NCI-H2081 treated with DMSO at 0.1 percent for 48 hours (cell line): ENCODE measurements around the gene RRAS.
"Not testable (repeated sequence)": the region's sequence is repeated elsewhere in the genome, so short reads cannot be mapped to it uniquely, and the experiment has no call there.

Source experiments
- DNase-seq: peaks from one replicate; lab custom pipeline; 2025; lab: John Stamatoyannopoulos, UW

RRAS gene

GRCh38 chr19:49631014-49631588, 8.8 kb downstream of the RRAS start:
- DNase-seq = no peak

DNA sequence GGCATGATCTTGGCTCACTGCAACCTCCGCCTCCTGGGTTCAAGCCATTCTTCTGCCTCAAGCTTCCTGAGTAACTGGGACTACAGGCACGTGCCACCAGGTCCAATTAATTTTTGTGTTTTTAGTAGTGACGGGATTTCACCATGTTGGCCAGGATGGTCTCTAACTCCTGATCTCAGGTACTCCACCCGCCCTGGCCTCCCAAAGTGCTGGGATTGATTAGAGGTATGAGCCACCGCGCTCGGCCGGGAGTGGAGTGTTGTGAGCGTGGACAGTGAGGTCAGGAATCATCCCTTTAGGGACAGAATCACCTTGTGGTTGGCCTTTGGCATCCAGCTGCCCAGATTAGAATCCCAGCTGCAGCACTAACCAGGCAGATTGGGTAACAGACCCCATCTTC, 10.3 kb downstream of the RRAS start:
- DNase-seq = no peak

DNA sequence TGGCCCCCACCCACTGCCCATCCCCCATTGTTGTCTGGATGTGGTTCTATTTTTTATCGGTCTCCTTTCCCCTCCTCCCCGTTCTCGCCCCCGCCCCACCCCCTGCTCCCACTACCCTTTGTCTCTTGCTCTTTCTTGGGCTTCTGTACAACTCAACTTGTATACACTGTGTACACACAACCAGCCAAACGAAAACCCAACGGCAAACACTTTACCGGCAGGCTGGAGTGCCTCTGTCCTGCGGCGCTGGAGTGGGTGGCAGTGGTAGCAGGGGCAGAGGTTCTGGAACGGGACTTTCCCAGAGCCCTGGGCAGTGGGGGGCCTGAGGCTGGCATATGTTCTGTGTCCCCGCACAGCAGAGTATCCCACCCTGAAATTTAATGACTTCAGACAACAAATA, 13.7 kb downstream of the RRAS start:
- no peak for DNase-seq

DNA sequence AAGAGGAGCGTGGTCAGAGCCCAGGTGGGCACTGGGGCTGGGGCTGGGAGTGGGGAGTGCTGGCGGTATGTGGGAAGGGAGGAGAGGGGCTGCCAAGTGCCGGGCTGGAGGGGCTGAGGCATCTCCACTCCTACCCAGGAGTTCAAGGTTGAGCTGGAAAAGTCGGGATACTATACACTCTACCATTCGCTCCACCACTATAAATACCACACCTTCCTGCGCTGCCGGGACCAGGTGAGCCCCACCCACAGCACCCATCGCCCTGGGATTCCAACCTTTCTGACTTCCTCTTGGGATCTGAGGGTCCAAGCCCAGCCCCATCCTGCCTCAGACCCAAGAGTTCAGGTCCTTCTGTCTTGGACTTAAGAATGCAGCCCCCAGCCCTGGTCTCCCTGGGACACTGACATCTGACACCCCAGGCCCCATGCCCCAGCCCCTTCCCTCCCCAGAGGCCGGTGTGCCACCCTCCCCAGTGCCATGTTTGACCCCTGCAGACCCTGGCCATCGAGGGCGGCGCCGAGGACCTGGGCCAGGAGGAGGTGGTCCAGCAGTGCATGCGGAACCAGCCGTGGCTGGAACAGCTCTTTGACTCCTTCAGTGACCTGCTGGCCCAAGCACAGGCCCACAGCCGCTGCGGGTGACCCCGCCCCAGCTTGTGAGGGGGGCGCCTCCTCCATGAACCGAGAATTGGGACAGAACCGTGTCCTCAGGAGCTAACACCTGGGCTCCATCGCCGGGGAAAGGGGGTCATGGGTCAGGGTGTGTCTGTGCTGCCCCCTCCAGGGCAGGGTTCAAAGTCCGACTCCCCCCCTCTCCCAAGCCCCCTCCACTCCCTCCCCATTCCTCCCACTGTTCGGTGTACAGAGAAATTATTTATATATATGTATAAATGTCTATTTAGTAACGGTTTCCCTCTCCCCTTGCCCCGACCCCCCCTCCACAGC, 14.7 kb downstream of the RRAS start:
- no peak for DNase-seq

- not testable (repeated sequence) for DNase-seq
Observed at GRCh38 chr19:49617860-49618259, 22.1 kb downstream of the RRAS start.

DNA sequence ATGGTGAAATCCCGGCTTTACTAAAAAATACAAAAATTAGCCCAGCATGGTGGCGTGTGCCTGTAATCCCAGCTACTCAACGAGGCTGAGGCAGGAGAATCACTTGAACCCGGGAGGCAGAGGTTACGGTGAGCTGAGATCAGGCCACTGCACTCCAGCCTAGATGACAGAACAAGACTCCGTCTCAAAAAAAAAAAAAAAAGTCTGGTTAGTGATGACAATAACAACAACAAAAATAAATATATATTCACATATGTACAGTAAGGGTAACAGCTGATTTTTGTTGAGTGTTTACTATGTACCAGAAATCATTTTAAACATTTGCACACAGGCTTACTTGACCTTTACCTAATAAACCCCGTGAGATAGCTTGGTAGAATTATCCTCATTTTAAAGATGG, 23.0 kb downstream of the RRAS start:
- DNase-seq = no peak

DNA sequence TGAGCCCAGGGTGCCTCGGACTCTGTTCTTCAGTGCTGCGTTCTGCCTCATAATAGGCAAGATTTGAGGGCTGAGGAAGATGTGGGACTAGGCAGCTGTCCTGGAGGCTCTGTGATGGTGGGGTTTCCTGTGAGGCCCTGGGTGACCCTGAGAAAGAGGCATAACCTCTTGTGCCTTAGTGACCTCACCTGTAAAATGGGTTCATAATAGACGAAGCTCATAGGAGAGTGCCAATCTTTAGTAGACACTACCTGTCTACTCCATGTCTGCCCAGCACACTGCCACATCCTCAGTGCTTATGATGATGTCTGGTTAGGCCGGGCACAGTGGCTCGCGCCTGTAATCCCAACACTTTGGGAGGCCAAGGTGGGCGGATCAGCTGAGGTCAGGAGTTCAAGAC, 23.4 kb downstream of the RRAS start:
- no peak for DNase-seq

DNA sequence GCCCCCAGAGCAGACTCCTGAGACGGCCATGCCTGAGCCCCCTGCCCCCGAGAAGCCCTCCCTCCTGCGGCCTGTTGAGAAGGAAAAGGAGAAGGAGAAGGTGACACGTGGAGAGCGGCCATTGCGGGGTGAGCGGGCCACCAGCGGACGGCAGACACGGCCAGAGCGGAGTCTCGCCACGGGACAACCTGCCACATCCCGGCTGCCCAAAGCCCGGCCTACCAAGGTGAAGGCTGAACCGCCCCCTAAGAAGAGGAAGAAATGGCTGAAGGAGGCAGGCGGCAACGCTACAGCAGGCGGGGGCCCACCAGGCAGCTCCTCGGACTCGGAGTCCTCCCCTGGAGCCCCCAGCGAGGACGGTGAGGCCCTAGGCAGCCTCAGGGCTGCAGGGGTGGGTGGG, 24.1 kb downstream of the RRAS start:
- DNase-seq = no peak

DNA sequence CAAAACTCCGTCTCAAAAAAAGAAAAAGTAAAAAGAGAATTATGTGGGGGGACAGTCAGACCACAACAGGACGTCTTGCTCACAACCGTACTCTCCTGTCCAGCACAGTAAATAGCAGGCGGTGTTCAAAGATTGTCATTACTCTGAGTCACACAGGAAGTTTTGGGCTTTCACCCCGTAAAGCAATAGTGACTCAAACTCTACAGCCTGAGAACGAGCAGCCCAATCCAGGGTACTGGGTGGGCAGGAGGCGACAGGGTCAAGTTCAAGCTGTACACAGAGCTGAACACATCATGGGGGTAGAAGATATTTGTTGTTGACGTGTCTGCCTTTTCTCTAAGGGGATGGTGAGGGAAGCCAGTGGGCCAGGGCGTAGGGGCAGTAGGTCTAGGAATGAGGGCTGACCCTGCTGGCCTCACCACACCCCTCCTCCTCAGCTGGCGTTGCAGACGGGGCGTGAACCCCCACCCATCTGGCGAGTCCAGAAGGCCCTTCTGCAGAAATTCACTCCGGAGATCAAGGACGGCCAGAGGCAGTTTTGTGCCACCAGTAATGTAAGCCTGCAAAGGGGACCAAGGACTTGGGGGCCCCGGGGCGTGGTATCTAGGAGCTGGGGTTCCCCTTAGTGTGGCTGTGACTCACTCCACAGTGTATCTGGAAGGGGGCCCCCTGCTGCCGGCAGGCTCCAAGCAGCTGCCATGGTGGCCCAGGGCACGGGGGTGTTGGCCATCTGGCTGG, 25.7 kb downstream of the RRAS start:
- no peak for DNase-seq

DNA sequence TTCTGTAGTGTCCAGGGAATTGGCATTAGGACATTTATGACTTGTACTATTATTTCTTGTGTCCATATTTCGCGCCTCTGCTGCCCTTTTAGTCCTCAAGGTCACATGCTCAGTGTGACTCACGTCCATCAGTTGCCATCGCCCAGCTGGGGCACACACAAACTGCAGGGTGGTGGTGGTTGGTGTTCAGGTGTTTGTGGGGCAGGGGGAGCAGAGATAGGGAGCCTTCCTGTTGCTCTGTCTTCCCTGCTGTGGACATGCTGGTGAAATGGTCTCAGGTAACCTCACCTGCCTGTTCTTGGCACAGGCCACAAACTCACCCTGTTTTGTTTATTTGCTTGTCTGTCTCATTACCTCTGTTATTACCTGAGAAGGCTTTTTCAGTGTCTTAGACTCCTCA, 26.6 kb downstream of the RRAS start:
- no peak for DNase-seq

- no peak for DNase-seq
Observed at GRCh38 chr19:49609499-49610092, 30.3 kb downstream of the RRAS start.

- no peak for DNase-seq
Observed at GRCh38 chr19:49605605-49606004, 34.3 kb downstream of the RRAS start.

GRCh38 chr19:49602806-49603205, 37.1 kb downstream of the RRAS start:
- no peak for DNase-seq

DNA sequence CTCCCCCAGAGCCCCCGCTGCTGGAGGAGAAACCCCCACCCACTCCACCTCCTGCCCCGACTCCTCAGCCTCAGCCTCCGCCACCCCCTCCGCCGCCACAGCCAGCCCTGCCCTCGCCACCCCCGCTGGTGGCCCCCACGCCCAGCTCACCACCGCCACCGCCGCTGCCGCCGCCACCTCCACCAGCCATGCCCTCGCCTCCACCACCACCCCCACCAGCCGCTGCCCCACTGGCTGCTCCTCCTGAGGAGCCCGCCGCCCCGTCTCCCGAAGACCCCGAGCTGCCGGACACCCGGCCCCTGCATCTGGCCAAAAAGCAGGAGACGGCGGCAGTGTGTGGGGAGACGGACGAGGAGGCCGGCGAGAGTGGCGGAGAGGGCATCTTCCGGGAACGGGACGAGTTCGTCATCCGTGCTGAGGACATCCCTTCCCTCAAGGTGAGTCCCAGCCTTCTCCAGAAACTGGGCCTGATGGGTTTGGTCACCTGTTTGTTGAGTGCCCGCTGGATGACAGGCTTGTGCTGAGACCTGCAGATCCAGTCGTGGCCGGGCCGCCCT, 38.4 kb downstream of the RRAS start:
- no peak for DNase-seq

- no peak for DNase-seq
Observed at GRCh38 chr19:49599378-49600295, 40.3 kb downstream of the RRAS start.

DNA sequence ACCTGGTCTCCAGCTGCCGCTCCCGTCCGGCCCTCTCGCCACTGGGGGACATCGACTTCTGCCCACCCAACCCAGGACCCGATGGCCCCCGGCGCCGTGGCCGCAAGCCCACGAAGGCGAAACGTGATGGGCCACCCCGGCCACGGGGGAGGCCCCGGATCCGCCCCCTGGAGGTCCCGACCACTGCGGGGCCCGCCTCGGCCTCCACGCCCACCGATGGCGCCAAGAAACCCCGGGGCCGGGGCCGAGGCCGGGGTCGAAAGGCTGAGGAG, 42.3 kb downstream of the RRAS start:
- no peak for DNase-seq

- DNase-seq = no peak
Observed at GRCh38 chr19:49596954-49597702, 42.8 kb downstream of the RRAS start.

DNA sequence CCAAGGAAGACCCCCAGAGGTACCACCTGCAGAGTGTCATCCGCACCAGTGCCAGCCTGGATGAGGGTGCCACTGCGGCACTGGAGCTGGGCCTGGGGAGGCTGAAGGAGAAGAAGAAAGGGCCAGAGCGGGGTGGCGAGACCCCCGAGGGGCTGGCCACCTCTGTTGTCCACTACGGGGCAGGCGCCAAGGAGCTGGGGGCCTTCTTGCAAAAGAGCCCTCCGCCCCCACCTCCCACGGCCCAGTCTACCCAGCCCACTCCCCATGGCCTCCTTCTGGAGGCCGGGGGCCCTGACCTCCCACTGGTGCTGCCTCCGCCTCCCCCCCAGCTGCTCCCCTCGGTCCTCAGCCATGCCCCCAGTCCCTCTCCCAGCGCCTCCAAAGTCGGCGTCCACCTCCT, 43.5 kb downstream of the RRAS start:
- no peak for DNase-seq

DNA sequence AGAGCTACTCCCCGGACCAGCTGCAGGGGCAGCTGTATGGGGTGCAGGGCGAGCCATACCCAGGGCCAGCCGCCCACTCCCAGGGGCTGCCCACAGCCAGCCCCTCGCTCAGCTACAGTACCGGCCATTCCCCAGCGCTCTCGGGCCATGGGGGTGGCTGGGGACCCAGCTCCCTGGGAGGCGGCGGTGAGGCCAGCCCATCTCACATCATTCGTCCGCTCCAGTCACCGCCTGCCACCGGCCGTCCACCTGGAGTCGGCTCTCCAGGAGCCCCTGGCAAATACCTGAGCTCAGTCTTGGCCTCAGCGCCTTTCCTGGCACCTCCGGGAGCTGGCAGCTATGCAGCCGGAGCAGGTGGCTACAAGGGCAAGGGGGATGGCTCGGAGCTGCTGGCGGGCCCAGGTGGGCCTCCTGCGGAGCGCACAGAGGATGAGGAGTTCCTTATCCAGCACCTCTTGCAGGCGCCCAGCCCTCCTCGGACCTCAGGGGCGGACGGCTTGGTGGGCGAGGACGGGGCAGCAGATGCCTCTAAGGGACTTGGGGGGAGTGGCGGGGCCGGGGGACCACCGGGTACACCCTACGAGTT, 44.0 kb downstream of the RRAS start:
- no peak for DNase-seq
